Measurements from ENCODE around the gene ERC2. TPM values are rescaled to one million over a fixed set of nuclear protein-coding genes. Genes with fewer than 3 reads are reported as not detected.

ERC2 gene
- total RNA-seq, 2 donors from 2014 or later, result 16.1 to 22.8 TPM

GRCh38 chr3:55796533-55796932 is 671.7 kb downstream of the ERC2 start:
- H3K27ac ChIP-seq (ENCODE audit: low read depth, low read length), result no peak overlapping the region
- peaks cover 12% of the 10 kb centered on the region for H3K9me3 ChIP-seq (ENCODE audit: control insufficient read depth, low read length)
- H3K4me3 ChIP-seq (ENCODE audit: low read length), result no peak overlapping the region
- H3K36me3 Mint-ChIP-seq (ENCODE audit: low read depth), result no peaks in the 10 kb centered on the region
- no peak for TF ChIP-seq CTCF (conservative IDR thresholded peaks at IDR 0.05)
- H3K27me3 ChIP-seq (ENCODE audit: control insufficient read depth, insufficient read depth, low read length, poor library complexity, severe bottlenecking), result no peaks in the 10 kb centered on the region
- no peaks in the 10 kb centered on the region for H3K4me1 ChIP-seq (ENCODE audit: control insufficient read depth, insufficient read depth, low read length)
- no peaks in the 10 kb centered on the region for H3K36me3 ChIP-seq (ENCODE audit: control insufficient read depth, insufficient read depth, low read length)
- H3K27ac Mint-ChIP-seq, result no peak overlapping the region
- WGBS, 2 experiments (ENCODE audit: insufficient coverage in 1 of 2, insufficient read length in 1 of 2), result 92 to 95% methylated on average over 4 to 5 of the region's 5 CpGs
- peaks cover 5% of the 10 kb centered on the region for H3K9me3 Mint-ChIP-seq
- H3K4me3 Mint-ChIP-seq, result no peak overlapping the region
- no peak for DNase-seq
- H3K4me1 Mint-ChIP-seq, result peaks cover 4% of the 10 kb centered on the region
- no peaks in the 10 kb centered on the region for H3K27me3 Mint-ChIP-seq (ENCODE audit: insufficient read depth)
- H3K9ac ChIP-seq (ENCODE audit: extremely low read depth, low read length, poor library complexity, severe bottlenecking), result no peak overlapping the region

GRCh38 chr3:55795746-55796145 is 672.5 kb downstream of the ERC2 start:
- no peaks in the 10 kb centered on the region for H3K36me3 Mint-ChIP-seq (ENCODE audit: low read depth)
- H3K9ac ChIP-seq (ENCODE audit: extremely low read depth, low read length, poor library complexity, severe bottlenecking), result no peak overlapping the region
- peaks cover 12% of the 10 kb centered on the region for H3K9me3 ChIP-seq (ENCODE audit: control insufficient read depth, low read length)
- peaks cover 2% of the 10 kb centered on the region for H3K4me1 ChIP-seq (ENCODE audit: control insufficient read depth, insufficient read depth, low read length)
- H3K27me3 ChIP-seq (ENCODE audit: control insufficient read depth, insufficient read depth, low read length, poor library complexity, severe bottlenecking), result no peaks in the 10 kb centered on the region
- peaks cover 5% of the 10 kb centered on the region for H3K9me3 Mint-ChIP-seq
- no peak overlapping the region for H3K4me3 Mint-ChIP-seq
- H3K27ac Mint-ChIP-seq, result no peak overlapping the region
- H3K4me1 Mint-ChIP-seq, result peaks cover 7% of the 10 kb centered on the region
- H3K27me3 Mint-ChIP-seq (ENCODE audit: insufficient read depth), result no peaks in the 10 kb centered on the region
- no peaks in the 10 kb centered on the region for H3K36me3 ChIP-seq (ENCODE audit: control insufficient read depth, insufficient read depth, low read length)
- WGBS, 2 experiments (ENCODE audit: insufficient coverage in 1 of 2, insufficient read length in 1 of 2), result 95 to 100% methylated on average over 1 of the region's 1 CpG
- no peak overlapping the region for H3K4me3 ChIP-seq (ENCODE audit: low read length)
- no peak overlapping the region for H3K27ac ChIP-seq (ENCODE audit: low read depth, low read length)
- TF ChIP-seq CTCF (conservative IDR thresholded peaks at IDR 0.05), result no peak
- no peak for DNase-seq

DNA sequence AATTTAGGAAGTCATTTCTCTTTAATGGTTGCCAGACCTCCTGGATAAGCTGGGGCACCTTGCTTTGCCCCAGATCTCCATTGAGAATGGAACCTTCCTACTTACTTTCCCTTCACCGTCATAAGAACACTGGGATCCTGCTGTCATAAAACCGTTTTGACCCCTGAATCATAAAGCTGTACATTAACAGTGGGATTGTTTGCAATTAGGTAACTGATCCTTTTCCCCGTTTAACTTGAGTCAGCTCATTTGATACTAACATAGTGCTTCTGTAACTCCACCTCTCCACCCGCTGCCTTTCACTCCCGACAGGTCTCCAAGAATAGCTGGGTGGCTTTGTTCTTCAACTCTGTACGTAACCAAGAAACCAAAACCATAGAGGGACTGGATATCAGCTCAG is 673.0 kb downstream of the ERC2 start:
- peaks cover 10% of the 10 kb centered on the region for H3K4me1 Mint-ChIP-seq
- Histone ChIP-seq H3K27me3 (ENCODE audit: control insufficient read depth, insufficient read depth, low read length, poor library complexity, severe bottlenecking) (no peaks in the 10 kb centered on the region), H3K9ac (ENCODE audit: extremely low read depth, low read length, poor library complexity, severe bottlenecking) (no peak overlapping the region), H3K27ac (ENCODE audit: low read depth, low read length) (no peak overlapping the region), H3K4me1 (ENCODE audit: control insufficient read depth, insufficient read depth, low read length) (peaks cover 6% of the 10 kb centered on the region), H3K36me3 (ENCODE audit: control insufficient read depth, insufficient read depth, low read length) (no peaks in the 10 kb centered on the region), H3K4me3 (ENCODE audit: low read length) (no peak overlapping the region), H3K9me3 (ENCODE audit: control insufficient read depth, low read length) (peaks cover 12% of the 10 kb centered on the region)
- WGBS, 2 experiments (ENCODE audit: insufficient coverage in 1 of 2, insufficient read length in 1 of 2), result 88 to 95% methylated on average over 4 to 6 of the region's 6 CpGs
- DNase-seq, result no peak
- no peaks in the 10 kb centered on the region for H3K36me3 Mint-ChIP-seq (ENCODE audit: low read depth)
- no peak overlapping the region for H3K4me3 Mint-ChIP-seq
- peaks cover 5% of the 10 kb centered on the region for H3K9me3 Mint-ChIP-seq
- no peak overlapping the region for H3K27ac Mint-ChIP-seq
- no peaks in the 10 kb centered on the region for H3K27me3 Mint-ChIP-seq (ENCODE audit: insufficient read depth)
- no peak for TF ChIP-seq CTCF (conservative IDR thresholded peaks at IDR 0.05)
